Stimulated activated CD8-positive, alpha-beta memory T cell treated with anti-CD3 and anti-CD28 coated beads, Interleukin-2, amount 100 ng/mL, for 1 hour (primary cell): ENCODE results near the gene MAB21L2.

Experiments
- DNase-seq, 2 donors: peaks; one replicate each; pipeline ENCODE4 v3.0.0-alpha.2; 2020; ENCODE audit warnings: low read depth in 2 of 2

The MAB21L2 gene

GRCh38 chr4:150600812-150601445, 19.0 kb downstream of the MAB21L2 start:
- DNase-seq: no peak

GRCh38 chr4:150609131-150609530, 27.2 kb downstream of the MAB21L2 start:
- no peak for DNase-seq

DNA sequence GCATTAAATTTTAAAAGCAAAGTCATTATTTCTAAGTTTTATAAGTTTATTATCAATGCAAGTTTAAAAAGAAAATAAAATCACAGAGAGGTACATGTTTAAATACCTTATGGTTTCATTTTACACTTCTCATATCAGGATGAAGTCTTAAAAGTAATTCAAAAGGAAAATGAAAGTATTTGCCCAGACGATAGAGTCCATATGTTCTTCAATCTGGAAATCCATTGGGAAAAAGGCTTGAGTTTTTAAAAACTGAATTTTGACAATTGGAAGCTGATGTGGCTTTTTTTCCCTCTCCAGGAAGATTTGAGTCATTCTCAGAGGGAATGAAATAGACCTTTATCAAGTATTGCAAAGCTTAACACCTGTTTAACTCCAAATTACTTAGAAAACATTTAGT, 37.1 kb downstream of the MAB21L2 start:
- DNase-seq: no peak

- no peak for DNase-seq
Observed at GRCh38 chr4:150624055-150624454, 42.1 kb downstream of the MAB21L2 start.

GRCh38 chr4:150625033-150625432, 43.1 kb downstream of the MAB21L2 start:
- DNase-seq: no peak

DNA sequence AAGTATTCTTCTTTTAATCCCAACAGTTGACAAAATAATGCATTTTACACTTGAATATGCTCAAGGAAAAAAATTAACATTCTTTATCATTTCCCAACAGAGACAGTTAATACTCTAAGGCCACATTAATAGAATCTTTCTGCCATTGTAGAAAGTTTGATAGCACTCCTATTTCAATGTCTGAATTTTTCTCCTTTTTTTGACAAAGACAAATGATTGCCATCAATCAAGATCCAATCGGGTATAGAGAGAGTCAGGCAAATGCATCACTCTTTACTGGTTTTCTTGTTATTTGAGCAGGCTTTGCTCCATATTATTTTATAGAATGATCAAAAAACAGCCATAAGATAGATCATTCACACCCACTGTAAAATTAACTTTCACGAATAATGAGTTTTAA, 46.1 kb downstream of the MAB21L2 start:
- no peak for DNase-seq

- no peak for DNase-seq
Observed at GRCh38 chr4:150632639-150633038, 50.7 kb downstream of the MAB21L2 start.
